ENCODE results near the gene ROBO1. TPM values are rescaled to one million over a fixed set of nuclear protein-coding genes. Genes with fewer than 3 reads are reported as not detected.
"Not testable (repeated sequence)": the region's sequence is repeated elsewhere in the genome, so short reads cannot be mapped to it uniquely, and the experiment has no call there.

The ROBO1 gene
- total RNA-seq, 1 experiment from 2014 or later: 0.54 TPM

- DNase-seq (ENCODE audit: low read depth): no peak
- in situ Hi-C loops (cut with HindIII; ENCODE audit: low pct_unique_long_range_greater_than_20kb, low sequenced_read_pairs): no loop called here
These were observed 1001.9 kb downstream of the ROBO1 start for GRCh38 chr3:78765671-78766485.

GRCh38 chr3:78764634-78765033 lies 1003.2 kb downstream of the ROBO1 start:
- in situ Hi-C loops (cut with HindIII; ENCODE audit: low pct_unique_long_range_greater_than_20kb, low sequenced_read_pairs): no loop called here
- no peak for DNase-seq (ENCODE audit: low read depth)

DNA sequence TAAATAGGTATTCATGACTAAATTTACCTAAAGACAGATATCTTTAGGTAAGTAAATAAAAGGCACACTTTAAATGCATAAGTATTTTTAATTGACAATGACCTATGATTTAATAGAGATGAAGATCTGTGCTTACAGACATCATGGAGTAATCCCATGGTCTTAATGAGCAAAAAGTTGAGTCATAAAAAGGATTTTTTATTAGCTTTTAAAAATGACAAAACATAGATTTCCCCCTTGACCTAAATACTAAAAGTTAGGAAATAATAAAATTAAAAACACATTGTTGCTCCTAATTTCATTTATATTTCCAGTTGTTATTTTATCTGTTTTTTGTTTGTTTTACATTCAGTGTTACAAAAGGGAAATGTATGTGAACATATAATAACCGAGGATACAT lies 1005.7 kb downstream of the ROBO1 start:
- in situ Hi-C loops (cut with HindIII; ENCODE audit: low pct_unique_long_range_greater_than_20kb, low sequenced_read_pairs): no loop called here
- no peak for DNase-seq (ENCODE audit: low read depth)

DNA sequence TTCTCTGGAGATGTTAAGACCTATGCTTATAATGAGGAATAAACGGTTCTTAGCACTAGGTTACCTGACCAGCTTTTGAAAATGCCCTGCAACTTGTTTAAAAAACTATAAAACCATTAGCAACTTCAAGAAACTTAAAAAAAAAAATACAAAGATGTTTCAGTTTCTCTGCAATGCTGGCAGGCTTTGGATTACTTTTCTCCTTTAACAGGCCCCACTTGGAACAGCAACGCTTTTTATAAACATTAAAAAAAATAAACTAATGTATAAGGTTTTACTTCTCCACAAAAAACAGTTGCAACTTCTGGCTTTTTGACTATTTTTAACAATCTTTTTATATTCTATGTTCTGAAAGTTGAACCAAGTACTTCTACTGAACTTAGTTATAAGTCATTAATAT lies 1006.7 kb downstream of the ROBO1 start:
- in situ Hi-C loops (cut with HindIII; ENCODE audit: low pct_unique_long_range_greater_than_20kb, low sequenced_read_pairs): no loop called here
- DNase-seq (ENCODE audit: low read depth): no peak

GRCh38 chr3:78757731-78758130 lies 1010.1 kb downstream of the ROBO1 start:
- in situ Hi-C loops (cut with HindIII; ENCODE audit: low pct_unique_long_range_greater_than_20kb, low sequenced_read_pairs): no loop called here
- DNase-seq (ENCODE audit: low read depth): no peak

GRCh38 chr3:78754066-78754743 lies 1013.6 kb downstream of the ROBO1 start:
- DNase-seq (ENCODE audit: low read depth): no peak
- in situ Hi-C loops (cut with HindIII; ENCODE audit: low pct_unique_long_range_greater_than_20kb, low sequenced_read_pairs): no loop called here

- no peak for DNase-seq (ENCODE audit: low read depth)
- in situ Hi-C loops (cut with HindIII; ENCODE audit: low pct_unique_long_range_greater_than_20kb, low sequenced_read_pairs): no loop called here
These were observed 1016.5 kb downstream of the ROBO1 start for GRCh38 chr3:78751266-78751665.

DNA sequence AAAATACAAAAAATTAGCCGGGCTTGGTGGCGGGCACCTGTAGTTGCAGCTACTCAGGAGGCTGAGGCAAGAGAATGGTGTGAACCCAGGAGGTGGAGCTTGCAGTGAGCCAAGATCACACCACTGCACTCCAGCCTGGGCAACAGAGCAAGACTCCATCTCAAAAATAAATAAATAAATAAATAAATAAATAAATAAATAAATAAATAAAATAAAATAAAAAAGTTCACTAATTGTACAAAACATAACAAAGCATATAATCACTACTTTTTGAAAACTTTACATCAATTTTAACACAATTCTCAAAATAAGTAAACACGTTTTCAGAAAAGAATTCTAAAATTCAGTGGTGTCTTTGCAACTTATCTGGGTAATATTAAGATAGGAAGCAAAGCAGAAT lies 1017.5 kb downstream of the ROBO1 start:
- DNase-seq (ENCODE audit: low read depth); in situ Hi-C loops (cut with HindIII; ENCODE audit: low pct_unique_long_range_greater_than_20kb, low sequenced_read_pairs): not testable (repeated sequence)

- no peak for DNase-seq (ENCODE audit: low read depth)
- in situ Hi-C loops (cut with HindIII; ENCODE audit: low pct_unique_long_range_greater_than_20kb, low sequenced_read_pairs): no loop called here
These were observed 1018.7 kb downstream of the ROBO1 start for GRCh38 chr3:78749056-78749455.

DNA sequence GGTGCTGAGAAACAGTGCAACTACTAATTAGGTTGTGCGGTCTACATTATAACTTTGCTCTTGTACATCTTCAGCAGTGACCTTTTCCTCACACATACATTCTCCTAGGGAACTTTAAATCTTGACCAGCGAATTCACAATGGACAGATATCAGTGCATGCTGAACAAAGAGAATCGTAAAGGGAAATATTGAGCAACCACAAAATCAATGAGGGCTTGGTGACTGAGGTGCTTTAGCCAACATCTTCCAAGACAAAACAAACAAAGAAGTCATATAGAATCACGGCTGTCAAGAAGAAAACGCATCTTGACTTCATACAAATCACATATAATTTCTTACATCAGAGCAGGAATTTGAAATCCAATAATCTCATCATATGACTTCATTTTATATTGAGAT lies 1022.0 kb downstream of the ROBO1 start:
- DNase-seq (ENCODE audit: low read depth): no peak
- in situ Hi-C loops (cut with HindIII; ENCODE audit: low pct_unique_long_range_greater_than_20kb, low sequenced_read_pairs): no loop called here

DNA sequence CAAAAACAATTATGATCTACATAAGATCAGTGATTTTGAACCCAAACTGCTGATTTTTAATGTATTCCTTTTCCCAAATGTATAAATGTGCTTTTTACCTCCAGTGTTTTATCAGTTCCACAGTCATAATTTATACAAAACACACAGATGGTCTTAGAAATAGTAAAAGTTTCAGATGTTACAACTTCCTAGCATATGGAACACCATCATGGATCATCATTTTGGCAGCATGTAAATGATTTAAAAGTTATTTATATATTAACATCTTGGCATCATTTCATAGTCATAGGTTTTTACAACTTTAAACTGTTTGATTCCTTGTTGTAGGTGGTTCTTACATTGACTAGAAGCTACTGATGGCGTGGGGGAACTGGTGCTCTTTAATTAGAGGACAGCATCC lies 1025.3 kb downstream of the ROBO1 start:
- in situ Hi-C loops (cut with HindIII; ENCODE audit: low pct_unique_long_range_greater_than_20kb, low sequenced_read_pairs): no loop called here
- no peak for DNase-seq (ENCODE audit: low read depth)

DNA sequence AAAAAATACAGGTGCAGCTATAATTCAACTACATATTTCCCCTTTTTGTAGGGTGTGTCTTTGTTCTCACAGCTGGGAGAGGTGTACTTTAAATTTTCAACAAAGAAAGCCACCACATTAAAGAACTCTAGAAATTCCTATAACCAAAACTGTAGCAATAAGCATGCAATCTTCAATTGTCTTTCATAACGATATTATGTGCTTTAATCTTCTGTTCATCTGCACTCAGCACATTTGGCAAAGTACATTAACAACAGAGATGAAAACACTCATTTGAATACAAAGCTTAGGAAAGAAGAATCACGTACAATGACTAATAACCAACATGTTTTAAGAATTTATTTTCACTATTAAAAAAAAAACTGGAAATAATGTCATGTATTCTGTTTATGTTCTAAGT lies 1025.8 kb downstream of the ROBO1 start:
- no peak for DNase-seq (ENCODE audit: low read depth)
- in situ Hi-C loops (cut with HindIII; ENCODE audit: low pct_unique_long_range_greater_than_20kb, low sequenced_read_pairs): no loop called here

DNA sequence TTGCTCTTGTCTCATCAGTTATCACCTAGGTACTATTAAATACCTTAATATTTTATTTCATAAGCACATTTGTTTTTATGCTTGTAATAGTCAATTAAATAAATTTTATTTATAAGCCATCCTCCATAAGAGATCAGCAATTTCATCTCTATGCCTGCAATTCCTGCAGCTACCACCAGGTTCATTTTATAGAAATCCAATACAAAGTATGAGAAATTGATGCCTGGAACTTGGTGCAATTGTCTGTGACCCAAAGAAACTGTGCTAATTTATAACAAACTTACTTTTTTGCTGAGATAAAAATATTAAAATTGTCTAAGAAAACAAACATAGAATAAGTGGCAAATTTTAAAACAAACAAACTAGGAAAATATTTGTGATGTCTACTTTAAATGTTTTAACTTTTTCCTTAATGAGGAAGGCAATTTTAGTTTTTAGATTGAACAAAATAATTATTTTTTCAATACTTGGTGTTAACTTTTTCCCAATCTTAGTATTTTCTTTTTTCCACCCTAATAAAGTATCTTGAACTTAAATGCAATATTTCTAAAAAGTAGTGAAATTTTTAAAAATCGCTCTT lies 1026.6 kb downstream of the ROBO1 start:
- in situ Hi-C loops (cut with HindIII; ENCODE audit: low pct_unique_long_range_greater_than_20kb, low sequenced_read_pairs): no loop called here
- no peak for DNase-seq (ENCODE audit: low read depth)

DNA sequence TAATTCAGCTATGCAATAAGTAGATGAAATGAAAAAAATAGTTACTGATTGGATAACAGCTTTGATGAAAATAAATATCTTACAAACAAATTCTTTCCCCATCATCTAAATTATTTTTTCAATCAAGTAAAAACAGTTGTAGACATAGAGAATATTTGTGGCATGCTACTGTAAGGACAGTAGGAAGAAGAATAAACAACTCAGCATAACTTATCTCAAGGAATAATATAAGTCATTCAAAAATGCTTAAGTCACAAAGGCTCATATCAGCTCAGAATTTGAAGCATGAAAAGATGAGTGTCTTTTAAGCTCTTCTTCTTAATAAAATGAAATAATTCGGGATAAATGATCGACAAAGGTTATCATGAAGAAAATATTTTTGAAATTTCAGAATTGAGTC lies 1029.0 kb downstream of the ROBO1 start:
- no peak for DNase-seq (ENCODE audit: low read depth)
- in situ Hi-C loops (cut with HindIII; ENCODE audit: low pct_unique_long_range_greater_than_20kb, low sequenced_read_pairs): no loop called here

DNA sequence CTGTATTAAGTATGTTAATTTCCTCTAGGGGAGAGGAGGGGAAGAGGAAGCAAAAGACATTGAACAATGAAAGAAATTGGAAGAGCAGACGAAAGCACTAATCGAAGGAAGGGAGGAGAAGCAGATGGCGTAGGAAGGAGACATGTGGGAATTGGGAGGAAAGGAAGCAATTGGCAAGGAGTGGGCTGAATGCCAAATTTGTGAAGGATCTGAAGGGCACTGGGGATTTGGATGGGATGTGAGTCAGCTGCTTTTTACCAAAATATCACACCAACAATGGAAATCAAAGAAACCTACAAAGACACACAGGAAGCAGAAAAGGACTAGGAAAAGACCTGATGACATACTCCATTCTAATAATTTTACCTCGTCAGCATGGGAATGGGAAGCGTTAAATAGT lies 1029.8 kb downstream of the ROBO1 start:
- DNase-seq (ENCODE audit: low read depth): no peak
- in situ Hi-C loops (cut with HindIII; ENCODE audit: low pct_unique_long_range_greater_than_20kb, low sequenced_read_pairs): no loop called here

DNA sequence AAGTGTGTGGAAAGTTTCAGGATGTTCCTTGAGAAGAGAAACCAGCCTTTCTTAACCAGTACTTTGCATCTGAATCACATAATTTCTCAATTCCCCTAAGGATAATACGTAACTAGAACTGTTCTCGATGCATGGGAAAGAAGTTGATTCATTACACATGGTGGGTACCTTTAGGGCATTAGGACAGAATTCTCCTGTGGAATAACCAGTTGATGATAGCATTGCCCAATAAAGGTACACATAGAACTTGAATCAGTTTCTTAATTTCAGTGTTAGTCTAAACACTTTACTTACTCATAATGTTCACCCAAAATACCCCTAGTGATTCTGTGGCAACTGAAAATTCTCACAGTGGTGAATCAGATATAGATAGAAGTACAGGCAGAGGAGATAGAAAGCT lies 1030.9 kb downstream of the ROBO1 start:
- DNase-seq (ENCODE audit: low read depth): no peak
- in situ Hi-C loops (cut with HindIII; ENCODE audit: low pct_unique_long_range_greater_than_20kb, low sequenced_read_pairs): no loop called here

DNA sequence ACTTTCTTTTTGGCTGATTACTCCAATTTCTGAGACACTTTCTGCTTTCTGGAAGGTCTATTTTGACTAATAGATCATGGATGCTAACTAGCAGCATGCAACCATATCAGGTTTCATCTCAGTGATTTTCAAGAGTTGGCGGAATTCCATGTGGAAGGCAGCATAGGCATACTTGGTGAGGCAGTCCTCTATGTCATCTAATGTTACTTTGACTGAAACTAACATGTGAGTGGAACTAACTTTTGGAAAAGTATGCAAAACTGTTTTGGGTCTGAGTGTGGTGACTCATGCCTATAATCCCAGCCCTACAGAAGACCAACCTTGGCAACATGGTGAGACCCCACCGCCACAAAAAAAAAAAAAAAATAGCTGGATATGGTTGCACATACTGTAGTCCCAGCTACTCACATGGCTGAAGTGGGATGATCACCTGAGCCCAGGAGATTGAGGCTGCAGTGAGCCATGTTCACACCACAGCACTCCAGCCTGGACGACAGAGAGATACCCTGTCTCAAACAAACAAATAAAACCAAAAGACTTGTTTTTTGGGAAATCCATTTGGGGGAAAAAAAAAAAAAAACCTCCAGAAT lies 1033.7 kb downstream of the ROBO1 start:
- no peak for DNase-seq (ENCODE audit: low read depth)

GRCh38 chr3:78732893-78733292 lies 1034.9 kb downstream of the ROBO1 start:
- no peak for DNase-seq (ENCODE audit: low read depth)
- in situ Hi-C loops (cut with HindIII; ENCODE audit: low pct_unique_long_range_greater_than_20kb, low sequenced_read_pairs): no loop called here

More for the DNA sequence above, 1033.7 kb downstream of the ROBO1 start:
- in situ Hi-C loops (cut with HindIII; ENCODE audit: low pct_unique_long_range_greater_than_20kb, low sequenced_read_pairs): no loop called here

GRCh38 chr3:78732471-78732870 lies 1035.3 kb downstream of the ROBO1 start:
- in situ Hi-C loops (cut with HindIII; ENCODE audit: low pct_unique_long_range_greater_than_20kb, low sequenced_read_pairs): no loop called here
- DNase-seq (ENCODE audit: low read depth): no peak

All from Caki2 (cell line).